NCI-H2196 (cell line): Measurements from ENCODE around the gene FAM209B.
"Not testable (repeated sequence)": the region's sequence is repeated elsewhere in the genome, so short reads cannot be mapped to it uniquely, and the experiment has no call there.

Experiments
- DNase-seq: peaks from one replicate; lab custom pipeline; 2025; ENCODE audit not compliant: unreplicated experiment; lab: John Stamatoyannopoulos, UW

The FAM209B gene, protein sequence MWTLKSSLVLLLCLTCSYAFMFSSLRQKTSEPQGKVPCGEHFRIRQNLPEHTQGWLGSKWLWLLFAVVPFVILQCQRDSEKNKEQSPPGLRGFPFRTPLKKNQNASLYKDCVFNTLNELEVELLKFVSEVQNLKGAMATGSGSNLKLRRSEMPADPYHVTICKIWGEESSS

DNA sequence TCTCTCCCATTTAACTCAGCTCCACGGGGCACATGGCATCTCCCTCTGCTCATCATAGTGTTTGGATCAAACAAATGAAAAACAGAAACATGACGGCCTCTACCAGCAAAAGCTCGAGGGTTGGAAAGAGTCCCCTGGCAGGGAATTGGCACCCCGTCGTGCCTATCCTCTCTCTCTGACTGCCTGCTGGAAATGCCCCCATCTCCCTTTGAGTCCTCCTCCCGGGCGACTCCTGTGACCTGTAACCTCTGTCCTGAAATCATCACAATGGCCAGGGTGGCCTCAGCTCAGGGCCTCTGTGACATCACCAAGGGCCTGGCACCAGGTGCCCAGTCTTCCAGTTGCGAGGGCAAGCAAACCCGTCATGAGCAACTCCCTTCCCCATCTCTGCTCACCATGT, at the start of gene FAM209B:
Gene FAM209B, plus strand, starts transcription at position 301 of the 400 bp plus-strand sequence. Its CDS starts 96 bp downstream, at position 397.
- DNase-seq: not testable (repeated sequence)

DNA sequence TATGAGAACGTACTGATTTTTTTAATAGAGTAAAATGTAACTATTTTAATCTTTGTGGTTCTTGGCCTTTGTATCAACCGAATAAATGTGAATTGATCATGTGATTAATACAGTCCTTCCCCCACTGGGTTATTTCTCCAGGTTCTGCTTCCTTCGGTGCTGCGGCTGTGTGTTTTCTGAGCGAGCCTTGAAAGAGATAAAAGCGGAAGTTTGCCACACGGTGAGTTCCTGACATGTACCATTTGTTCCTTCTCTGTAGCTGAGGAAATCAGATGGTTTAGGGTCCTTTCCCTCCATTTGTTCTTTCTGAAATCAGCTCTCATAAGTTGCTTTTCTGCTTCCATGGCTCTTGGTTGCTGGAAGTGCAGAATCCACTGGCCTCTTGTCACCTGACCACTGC, 49.1 kb upstream of the FAM209B start:
- no peak for DNase-seq

DNA sequence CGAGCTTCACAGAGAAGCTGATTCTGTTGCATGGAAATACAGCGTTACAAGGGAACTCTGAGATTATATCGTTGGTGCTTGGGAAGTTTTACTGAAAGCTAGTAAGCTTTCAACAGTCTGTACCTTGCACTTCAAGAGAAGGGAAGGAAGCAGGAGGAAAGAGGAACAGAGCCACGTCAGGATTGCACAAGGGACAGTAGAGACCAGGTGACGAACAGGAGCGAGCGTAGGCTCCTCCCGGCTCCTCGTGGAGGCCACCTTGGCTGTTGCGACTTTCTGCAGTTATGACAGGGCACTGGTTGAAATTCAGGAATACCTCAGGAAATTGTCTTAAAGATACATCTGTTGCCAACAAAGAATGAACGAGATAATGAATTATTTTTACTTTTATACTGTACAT, 45.8 kb upstream of the FAM209B start:
- DNase-seq: no peak

DNA sequence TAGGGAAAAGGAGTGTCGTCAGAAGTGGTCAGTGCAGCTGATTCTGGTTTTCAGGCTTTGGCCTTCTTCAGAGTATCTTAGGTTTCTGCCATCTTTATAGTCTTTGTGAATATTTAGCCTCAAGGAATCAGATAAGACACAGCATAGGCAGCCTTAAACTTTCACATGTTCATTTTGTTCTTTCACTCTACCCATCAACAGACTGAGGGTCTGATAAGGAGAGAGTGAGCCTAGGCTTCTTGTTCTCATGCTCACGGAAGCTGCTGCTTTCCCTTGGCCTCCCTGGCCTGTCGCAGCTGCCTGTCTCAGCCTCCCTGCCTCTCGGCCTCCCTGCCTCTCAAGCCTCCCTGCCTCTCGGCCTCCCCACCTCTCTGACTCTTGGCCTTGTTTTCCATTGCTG, 44.5 kb upstream of the FAM209B start:
- no peak for DNase-seq

DNA sequence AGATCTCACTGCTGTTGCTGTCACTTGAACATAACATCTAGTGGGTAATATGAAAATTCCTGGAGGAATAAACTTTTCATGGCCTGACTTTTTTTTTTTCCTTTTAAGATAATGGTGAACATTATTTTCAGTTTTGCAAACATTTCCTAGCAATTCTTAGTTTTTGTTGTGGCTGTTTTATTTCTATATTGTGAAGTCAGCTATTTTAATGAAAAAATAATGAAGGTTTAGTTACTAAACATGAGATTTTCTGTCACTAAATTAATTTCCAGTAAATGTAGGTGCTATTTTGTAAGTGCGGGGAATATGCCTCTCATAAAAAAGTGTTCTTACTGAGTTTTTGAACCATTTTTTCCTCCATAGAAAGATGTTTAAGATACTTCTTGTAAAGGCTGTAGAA, 31.9 kb upstream of the FAM209B start:
- no peak for DNase-seq

DNA sequence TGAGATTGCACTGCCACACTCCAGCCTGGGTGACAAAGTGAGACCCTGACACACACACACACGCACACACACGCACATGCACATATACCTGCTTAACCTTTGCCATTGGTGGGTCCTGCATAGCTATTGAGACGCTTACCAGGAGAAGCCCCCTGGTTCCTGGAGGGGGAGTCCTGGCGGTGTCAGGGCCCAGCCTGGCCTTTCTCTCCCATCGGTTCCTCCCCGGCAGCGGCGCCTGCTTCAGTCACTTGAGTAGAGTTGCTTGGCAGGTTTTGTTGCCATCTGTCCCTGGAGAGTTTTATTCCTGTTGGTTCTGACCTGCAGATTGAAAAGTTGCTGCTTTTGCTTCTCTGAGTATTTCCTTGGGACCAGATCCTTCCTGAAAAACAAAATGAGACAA, 29.1 kb upstream of the FAM209B start:
- DNase-seq: no peak

DNA sequence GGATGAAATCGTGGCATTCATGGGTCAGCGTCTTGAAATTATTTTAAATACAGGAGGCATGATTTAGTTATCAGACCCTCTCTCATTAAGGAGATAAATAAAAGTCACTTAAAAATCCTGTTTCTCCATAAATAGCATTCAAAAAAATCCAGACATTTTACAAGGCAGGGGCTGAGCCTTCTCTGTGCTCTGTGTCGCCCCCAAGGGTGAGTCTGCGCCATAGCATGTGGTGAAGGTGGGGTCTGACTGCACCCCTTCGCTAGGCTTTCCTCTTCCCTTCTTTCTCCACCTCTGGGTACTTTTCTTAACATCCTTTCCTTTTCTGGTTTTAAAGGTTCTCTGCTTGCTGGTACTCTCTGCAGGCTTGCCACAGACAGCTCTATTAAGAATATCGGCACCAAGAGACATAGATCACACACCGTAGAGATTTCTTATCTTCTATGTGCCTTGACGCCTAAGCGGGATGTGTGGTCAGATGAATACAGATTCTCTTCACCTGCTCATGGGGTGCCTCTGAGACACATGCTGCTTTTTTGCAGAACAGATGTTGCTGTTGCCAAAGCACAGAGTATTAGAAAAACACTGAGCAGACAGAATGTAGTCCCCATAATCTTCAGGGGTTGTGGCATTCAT, 28.6 kb upstream of the FAM209B start:
- DNase-seq: no peak

DNA sequence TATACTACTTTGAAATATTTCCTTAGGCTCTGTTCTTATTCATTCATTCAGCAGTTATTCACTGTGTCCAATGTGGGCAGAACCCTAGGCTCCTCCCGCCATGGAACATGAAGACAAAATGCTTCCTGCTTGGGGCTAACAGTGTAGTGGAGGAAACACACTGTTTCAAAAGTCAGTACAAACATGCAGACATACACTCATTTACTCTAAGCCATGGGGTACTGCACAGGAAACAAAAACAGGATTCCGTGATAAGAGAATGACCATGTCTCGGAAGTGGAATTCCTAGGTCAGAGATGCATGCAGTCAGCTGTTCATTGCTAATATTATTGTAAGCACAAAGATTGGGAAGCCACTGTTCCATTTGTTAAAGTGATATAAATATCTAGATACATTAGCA, 26.9 kb upstream of the FAM209B start:
- no peak for DNase-seq

DNA sequence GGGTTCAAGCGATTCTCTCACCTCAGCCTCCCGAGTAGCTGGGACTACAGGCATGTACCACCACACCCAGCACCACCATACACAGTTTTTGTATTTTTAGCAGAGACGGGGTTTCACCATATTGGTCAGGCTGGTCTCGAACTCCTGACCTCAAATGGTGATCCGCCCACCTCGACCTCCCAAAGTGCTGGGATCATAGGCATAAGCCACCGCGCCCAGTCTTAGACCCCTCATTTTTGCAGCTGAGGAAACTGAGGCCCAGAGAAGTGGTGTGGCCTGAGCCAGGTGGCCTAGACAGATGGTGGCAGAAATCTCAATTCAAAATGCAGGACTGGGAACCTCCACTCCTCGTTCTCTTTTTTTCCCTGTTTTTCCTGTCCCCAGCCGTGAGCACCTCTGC, 21.1 kb upstream of the FAM209B start:
- no peak for DNase-seq

DNA sequence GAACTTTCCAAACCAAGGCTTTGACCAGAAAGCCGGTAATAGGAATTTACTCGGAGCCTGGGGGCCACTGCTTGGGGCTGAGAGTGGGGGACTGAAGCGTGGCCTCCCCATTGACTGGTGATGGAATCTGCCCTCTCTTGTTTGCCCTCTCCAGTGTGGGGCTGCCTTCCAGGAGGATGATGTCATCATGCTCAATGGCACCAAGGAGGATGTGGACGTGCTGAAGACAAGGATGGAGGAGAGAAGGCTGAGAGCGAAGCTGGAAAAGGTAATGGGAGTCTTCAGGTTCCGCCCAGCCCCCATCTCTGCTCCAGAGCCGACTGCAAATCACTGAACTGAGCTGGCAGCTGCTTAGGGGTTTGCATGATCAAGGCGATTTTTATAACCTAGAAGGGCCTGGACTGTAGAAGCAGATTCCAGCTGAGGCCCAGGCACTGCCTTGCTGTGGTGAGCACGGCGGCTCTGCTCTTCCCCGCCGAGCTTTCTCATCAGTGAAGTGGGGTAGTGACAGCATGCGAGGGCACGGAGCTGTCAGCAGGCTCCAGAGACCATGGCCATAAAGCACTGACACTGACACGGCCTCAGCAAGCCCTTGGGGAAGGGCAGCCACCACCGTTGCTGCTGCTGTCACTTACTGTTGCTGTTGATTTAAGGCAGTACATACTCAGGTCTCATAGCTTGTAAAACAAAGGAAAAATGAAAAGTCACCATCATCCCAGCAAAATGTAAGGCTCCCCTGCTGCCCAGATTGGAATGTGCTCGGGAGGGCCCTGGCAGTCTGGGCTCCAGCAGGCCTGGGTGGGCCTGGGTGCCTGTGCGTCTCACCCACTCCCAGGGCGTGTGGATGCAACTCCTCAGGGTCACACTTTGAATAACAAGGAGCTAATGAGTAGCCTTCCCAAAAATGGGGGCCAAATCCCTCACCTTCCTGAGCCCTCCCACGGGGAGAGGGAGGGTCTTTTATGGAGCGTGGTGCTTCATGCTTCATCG, 19.6 kb upstream of the FAM209B start:
- DNase-seq: no peak

DNA sequence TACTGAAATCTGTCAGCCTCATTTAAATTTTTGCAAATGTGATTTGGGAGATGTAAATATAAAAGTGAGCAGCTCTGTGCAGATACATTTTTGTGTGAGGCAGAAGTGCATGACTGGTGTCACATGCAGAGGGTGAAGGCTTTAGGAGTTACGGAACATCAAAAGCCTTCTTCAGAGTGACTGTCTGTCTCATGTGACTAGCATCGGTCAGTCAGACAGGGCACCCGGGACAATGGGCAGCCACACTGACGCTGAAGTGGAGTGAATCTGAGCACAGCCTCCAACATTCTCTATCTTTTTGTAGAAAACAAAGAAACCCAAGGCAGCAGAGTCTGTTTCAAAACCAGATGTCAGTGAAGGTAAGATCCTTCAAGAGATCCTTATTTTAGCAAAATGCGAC, 16.4 kb upstream of the FAM209B start:
- no peak for DNase-seq

DNA sequence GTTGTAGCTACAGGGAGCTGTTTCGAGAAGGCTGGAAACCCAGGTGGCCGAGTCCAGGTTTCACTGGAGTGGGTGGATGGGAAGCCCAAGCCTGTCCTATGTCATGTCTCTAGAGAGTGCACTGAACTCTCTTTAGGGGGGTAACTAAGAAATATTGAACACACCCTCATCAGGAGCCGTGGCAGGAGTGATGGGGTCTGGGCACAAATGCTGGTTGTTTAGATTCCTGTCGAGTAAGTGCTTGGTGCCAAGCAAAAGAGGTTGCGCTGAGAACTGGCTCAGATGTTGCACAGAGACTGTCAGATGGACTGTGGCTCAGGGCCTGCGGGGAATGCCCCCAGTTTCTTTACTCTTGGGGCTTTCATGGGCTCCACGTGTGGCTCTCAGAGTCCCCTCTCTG, 15.8 kb upstream of the FAM209B start:
- DNase-seq: no peak

DNA sequence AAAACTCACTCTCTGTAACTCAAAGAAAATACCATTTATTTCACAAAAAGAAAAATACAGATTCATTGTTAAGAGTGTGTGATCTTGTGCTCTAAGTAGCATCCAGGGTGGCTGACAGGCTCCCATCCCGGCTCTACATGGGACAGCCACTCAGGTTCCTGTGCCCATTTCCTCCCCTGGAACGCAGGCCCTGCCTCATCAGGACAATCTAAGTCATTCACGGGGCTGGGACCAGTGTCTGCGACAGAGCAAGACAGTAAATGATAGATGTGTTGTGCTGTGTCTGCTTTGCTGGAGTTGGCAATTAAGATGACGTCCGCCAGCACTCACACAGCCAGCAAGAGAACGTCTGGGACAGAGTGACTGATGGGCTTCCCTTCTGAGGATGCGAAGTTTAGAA, 15.4 kb upstream of the FAM209B start:
- no peak for DNase-seq

DNA sequence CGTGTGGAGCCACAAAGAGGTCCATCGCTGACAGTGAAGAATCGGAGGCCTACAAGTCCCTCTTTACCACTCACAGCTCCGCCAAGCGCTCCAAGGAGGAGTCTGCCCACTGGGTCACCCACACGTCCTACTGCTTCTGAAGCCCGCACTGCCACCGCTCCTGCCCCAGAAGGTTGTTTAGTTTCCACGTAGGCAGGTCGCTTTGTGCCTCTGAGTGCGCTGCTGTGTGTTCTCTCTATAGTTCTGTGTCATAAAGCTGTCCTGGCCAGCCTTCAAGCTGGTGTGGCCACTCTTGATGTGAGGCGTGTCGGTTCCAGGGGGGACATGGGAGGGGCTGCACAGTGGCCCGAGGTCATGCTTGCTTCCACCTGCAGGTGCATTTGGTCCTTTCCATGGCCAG, 14.9 kb upstream of the FAM209B start:
- DNase-seq: no peak

DNA sequence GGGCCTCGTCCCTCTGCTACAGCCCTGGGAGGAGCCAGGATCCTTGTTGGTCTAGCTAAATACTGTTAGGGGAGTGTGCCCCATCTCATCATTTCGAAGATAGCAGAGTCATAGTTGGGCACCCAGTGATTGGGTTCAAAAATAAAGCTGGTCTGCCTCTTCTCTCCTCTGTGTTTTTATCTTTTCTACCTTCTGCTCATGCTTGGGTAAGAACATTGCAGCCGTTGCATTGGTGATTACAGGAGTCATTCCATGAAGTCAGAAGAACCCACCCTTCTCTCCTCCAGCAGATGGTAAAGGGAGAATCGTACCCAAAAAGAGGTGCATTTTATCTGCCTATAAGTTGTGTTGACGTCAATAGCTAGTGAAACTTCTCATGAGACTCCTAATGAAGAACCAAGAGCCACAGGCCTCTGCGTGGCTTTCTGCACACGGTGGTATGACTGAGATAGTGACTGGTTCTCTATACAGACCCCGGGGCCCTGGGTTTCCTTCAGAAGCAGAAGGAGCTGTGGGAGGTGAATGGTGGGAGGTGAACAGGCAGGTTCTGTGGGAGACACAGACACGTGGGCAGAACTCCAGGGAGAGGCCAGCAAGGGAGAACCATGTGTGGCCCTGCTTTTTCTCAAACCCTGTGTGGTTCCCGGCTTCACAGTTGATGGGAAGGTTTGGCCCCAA, 14.2 kb upstream of the FAM209B start:
- DNase-seq: no peak

DNA sequence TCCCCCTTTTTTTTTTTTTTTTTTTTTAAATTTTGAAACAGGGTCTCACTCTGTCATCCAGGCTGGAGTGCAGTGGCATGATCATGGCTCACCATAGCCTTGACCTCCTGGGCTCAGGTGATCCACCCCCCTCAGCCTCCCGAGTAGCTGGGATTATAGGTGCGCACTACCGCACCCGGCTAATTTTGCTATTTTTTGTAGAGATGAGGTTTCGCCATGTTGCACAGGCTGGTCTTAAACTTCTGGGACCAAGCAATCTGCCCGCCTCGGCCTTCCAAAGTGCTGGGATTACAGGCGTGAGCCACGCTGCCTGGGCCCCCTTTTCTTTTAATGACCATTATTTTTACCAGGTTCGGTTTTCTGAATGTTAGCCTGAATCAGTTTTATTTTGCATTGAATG, 13.5 kb upstream of the FAM209B start:
- DNase-seq: no peak

DNA sequence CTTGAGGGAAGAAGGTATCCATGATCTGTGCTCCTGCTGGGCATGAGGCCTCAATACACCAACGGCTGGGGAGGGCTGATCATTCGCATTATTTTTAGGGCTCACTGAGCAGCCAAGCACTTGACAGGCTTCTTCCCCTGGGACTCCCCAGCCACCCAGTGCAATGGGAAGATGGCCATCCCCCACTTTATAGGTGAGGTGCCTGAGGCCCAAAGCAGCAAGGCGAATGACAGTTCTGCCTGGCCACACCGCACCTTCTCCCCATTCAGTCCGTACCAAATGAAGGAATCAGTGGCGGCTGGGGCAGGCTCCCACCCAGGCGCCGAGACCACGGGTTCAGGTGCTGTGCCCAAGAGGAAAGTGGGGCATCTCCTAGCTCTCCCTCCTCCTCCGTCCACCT, 12.9 kb upstream of the FAM209B start:
- no peak for DNase-seq

DNA sequence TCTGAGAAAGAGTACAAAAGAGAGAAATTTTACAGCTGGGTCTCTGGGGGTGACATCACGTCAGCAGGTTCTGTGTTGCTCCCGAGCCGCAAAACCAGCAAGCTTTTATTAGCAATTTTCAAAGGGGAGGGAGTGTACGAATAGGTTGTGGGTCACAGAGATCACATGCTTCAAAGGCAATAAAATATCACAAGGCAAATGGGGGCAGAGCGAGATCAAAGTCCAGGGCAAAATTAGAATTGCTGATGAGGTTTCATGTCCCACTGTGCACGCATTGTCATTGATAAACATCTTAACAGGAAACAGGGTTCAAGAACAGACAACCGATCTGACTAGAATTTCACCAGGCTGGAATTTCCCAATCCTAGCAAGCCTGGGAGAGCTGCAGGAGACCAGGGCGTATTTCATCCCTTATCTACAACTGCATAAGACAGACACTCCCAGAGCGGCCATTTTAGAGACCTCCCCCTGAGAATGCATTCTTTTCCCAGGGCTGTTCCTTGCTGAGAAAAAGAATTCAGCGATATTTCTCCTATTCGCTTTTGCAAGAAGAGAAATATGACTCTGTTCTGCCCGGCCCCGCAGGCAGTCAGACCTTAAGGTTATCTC, 12.2 kb upstream of the FAM209B start:
- DNase-seq: not testable (repeated sequence)

DNA sequence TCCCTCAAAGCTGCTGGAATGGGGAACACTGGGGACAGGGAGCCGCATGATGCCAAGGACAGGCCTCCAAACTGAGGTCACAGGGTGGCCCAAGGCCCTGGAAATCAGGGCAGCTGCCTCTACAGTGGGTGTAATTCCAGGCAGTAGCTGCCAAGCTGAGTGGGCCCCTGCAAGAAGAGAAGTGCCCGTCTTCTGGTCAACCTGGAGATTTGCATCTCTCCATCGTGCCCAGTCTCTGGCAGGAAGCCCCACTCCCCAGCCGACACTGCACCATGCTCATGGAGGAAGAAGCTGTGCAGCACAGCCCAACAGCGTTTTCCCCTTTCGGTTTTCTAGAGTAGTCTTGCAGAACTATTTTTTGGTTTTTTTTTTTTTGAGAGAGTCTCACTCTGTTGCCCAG, 10.7 kb upstream of the FAM209B start:
- no peak for DNase-seq

DNA sequence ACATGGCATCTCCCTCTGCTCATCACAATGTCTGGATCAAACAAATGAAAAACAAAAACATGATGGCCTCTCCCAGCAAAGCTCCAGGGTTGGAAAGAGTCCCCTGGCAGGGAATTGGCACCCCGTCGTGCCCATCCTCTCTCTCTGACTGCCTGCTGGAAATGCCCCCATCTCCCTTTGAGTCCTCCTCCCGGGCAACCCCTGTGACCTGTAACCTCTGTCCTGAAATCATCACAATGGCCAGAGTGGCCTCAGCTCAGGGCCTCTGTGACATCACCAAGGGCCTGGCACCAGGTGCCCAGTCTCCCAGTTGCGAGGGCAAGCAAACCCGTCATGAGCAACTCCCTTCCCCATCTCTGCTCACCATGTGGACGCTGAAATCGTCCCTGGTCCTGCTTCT, 8.6 kb upstream of the FAM209B start, which contains the start of gene FAM209A:
Gene FAM209A, plus strand, starts transcription at position 301 of the 400 bp plus-strand sequence. Its CDS starts 65 bp downstream, at position 366.
- not testable (repeated sequence) for DNase-seq

DNA sequence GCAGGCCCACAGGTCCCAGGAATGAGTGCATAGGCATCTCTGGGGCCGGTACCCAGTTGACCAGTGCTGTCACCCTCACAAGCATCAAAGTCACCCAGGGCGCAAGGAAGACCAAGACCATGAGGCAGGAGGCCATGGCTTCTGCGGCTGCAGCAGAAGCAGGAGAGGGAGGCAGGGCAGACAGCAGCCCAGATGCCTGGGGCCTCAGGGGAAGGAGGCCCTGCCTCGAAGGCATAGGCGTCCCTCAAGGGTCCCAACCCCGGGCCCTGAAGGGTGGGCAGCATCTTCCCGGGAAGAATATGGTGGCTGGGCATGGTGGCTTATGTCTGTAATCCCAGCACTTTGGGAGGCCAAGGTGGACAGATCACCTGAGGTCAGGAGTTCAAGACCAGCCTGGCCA, 5.5 kb upstream of the FAM209B start:
- no peak for DNase-seq
